Tongue (tissue), 2 donors: ENCODE data around the gene JPT1. TPM values are rescaled to one million over a fixed set of nuclear protein-coding genes. Genes with fewer than 3 reads are reported as not detected.

Source experiments
- DNase-seq: peaks from one replicate; pipeline ENCODE4 v3.0.0-alpha.2; 2015
- total RNA-seq: library from RNA; depleted of rRNA; stranded (reverse); fragments of >200 nt; gene quantifications from one replicate; pipeline ENCODE4 v1.2.3, GENCODE V29; 2014

JPT1 gene
- total RNA-seq, 1 donor from 2014 or later: 97.4 TPM

GRCh38 chr17:75103601-75104554 is 50.4 kb downstream of the JPT1 start:
- no peak for DNase-seq

DNA sequence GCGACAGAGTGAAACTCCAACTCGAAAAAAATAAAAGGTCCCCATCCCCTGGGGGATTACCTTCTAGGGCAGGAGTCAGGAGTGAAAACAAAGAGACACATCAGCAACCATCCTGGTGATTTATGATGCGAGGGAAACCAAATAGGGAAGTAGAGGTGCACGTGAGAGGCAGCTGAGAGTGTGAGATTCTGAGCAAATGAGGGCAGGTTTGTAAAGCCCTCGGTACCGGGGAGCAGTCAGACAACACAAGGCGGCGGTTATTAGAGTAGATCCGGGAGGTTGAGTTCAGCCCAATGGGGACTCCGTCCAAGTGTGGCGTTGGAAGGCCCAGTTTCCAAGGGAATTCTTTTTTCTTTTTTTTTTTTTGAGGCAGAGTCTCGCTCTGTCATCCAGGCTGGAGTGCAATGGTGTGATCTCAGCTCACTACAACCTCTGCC is 51.9 kb downstream of the JPT1 start:
- DNase-seq: no peak

- no peak for DNase-seq
Measured at GRCh38 chr17:75099881-75100595, 54.3 kb downstream of the JPT1 start.

DNA sequence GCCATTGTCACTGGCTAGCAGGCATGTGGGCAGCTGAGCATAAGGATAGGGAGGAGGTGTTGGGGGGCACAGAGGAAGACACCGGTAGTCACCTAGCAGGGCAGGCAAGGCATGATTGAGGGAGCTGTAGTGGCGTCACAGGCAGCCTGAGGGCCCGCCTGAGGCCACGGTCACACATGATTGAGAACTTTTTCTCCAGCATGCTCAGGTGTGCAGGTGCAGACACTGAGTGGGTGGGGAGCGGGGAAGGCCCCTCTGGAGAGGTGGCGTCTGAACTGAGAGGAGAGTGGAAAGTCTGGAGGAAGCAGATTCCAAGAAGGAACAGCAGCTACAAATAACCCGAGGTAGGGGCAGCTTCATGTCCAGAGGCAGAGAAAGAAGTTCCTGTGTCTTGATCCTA is 55.5 kb downstream of the JPT1 start:
- no peak for DNase-seq

DNA sequence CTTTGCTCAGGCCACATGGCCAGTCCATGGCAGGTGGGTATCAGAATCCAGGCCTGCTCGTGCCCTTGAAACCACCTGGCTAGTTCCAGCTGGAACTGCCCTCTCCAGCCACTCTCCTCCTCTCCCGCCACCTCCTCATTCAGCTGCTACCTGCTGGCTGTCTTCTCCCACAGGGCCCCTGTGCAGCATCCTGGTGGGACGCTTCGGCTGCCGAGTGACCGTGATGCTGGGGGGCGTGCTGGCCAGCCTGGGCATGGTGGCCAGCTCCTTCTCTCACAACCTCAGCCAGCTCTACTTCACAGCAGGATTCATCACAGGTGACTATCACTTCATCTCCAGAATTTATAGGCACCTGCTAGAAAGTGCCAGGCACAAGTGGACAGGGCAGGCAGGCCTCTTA is 56.4 kb downstream of the JPT1 start:
- no peak for DNase-seq

- DNase-seq: peak; percentile 75
Measured at GRCh38 chr17:75096082-75096625, 58.2 kb downstream of the JPT1 start.

DNA sequence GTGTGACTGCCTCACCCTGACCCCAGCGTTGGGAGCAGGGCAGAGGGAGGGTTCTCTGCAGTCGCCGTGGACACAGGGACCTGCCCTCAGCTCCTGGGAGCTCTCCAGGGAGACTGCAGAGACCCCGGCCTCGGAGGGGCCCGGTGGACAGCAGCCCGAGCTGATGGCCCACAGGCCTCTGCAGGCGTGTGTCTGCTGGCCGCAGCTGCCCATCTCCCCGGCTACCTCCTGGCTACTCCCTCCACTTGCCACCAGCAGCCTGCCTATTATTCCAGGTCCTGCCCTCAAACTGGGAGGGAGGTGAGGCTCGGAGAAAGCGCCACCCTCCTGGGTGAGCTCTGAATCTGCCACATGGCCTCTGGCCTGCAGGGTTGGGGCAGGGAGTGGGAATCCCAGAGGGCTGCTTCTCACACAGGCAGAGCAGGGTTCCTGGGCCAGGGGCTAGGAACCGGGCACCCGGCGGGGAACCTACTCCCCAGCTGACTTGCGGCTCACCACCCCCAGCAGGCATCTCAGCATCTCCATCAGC is 59.4 kb downstream of the JPT1 start:
- DNase-seq: no peak

DNA sequence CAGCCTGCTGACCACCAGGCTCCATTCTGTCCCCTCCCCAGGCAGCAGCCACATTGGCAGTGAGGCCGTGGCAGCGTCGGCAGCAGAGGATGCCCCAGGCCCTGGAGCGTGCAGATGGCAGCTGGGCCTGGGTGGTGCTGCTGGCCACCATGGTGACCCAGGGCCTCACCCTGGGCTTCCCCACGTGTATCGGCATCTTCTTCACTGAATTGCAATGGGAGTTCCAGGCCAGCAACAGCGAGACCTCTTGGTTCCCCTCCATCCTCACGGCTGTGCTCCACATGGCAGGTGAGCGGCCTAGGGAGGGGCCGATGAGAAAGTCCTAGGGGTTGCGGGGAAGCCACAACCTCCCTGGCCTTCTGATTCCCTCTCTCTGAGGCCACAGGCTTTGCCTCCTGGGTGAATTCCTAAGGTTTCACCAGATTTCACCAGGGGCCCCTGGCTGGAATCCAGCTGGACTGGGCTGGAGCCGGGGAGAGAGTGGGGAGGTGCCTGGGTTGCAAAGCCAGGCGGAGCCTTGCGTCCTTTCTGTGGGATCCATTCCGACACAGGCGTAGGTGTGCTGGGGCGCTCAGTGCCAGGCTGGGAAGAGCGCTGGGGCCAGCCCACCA is 60.7 kb downstream of the JPT1 start:
- no peak for DNase-seq

GRCh38 chr17:75091855-75092327 is 62.4 kb downstream of the JPT1 start:
- DNase-seq: no peak

DNA sequence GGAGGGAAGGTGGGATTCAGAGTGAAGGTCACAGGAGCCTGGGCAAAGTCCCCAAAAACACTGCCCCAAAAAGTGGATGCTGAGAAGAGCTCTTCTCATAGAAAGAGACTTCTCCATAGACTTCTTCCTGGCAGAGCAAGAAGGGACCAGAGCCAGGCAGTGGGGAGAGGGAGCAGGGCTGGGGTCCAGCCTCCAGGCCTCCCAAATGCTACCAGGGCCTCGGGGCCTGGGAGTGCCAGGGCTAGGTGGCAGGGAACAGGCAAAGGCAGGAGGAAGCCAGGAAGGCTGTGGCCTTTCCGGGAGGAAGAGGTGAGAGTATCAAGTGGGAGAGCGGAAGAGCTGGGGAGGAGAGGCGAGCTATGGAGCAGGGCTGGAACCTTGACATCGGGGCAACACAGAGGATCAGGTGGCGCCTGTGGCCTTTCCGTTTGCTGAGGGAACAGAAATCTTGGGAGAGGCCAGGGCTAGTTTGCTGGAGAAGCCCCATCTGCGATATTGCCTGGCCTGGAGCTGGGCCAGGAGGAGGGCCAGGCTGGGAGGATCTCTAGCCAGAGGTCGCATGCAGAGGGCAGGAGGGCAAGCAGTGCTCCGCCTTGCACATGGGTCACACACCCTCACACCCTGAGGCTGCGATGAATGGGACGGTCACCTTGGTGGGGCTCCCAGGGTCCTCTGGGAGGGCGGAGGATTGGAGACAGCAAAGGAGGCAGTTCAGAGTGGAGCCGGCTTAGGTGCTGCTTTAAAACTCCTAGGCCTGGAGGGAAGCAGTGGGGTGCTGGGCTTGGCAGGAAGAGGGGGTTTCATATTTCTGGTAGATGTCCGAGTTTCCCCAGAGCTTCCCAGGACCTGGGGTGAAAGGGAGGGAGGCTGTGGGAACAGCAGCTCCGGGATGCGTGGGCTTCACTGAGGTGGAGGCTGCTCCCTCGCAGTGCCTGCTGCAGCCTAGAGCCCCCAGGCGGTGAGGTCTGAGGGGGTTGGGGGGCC is 63.1 kb downstream of the JPT1 start:
- DNase-seq: no peak

GRCh38 chr17:75088465-75089417 is 65.6 kb downstream of the JPT1 start:
- DNase-seq: no peak

GRCh38 chr17:75087558-75088453 is 66.5 kb downstream of the JPT1 start, which contains the start of gene SLC16A5:
Gene SLC16A5 (plus strand): TSS chr17:75087954. CDS start chr17:75093637, 5,683 bp downstream.
- peak; percentile 86 for DNase-seq

GRCh38 chr17:75087182-75087557 is 67.1 kb downstream of the JPT1 start:
- no peak for DNase-seq

DNA sequence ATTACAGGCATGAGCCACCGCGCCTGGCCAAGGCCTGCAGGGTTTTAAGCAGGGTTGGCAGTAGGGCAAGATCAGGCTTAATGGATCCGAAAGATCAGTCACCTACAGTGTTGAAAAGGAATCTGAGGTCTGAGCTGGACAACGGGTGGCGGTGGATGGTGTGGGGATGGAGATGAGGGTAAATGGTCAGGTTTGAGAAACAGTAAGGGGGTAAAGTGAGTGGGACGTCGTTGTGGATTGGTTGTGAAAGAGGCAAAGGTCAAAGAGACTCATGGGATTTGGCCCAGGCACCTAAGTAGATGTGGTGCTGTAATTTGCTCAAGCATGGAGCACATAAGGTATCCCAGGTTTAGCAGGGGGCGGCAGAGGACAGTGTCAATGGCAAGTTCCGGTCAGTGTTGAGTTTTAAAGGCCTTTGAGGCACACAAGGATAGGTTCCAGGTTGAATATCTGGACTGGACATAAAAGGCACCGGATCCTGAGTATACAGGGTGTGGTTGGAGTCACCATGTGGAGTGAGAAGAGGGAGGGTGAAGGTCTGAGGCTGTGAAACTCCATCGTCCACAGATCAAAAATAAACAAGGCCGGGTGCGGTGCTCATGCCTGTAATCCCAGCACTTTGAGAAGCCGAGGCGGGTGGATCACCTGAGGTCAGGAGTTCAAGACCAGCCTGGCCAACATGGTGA is 67.7 kb downstream of the JPT1 start:
- no peak for DNase-seq
